Left ventricle myocardium inferior (tissue), 1 donor: Measurements from ENCODE around the gene RWDD1. TPM values are rescaled to one million over a fixed set of nuclear protein-coding genes. Genes with fewer than 3 reads are reported as not detected.

Experiments used
- DNase-seq: peaks from one replicate; pipeline ENCODE4 v3.0.0-alpha.2; 2020
- H3K27ac ChIP-seq: fragments of 200-600 bp; replicated peaks from 2 replicates; pipeline ENCODE4 v1.8.0; 2021
- H3K27me3 ChIP-seq: fragments of 200-600 bp; 2 replicates; pipeline ENCODE4 v1.8.0; 2021; ENCODE audit warnings: low read depth
- H3K36me3 ChIP-seq: fragments of 200-600 bp; 2 replicates; pipeline ENCODE4 v1.8.0; 2021
- H3K4me1 ChIP-seq: fragments of 200-600 bp; 2 replicates; pipeline ENCODE4 v1.8.0; 2021
- H3K4me3 ChIP-seq: fragments of 200-600 bp; 2 replicates; pipeline ENCODE4 v1.8.0; 2021; ENCODE audit warnings: mild to moderate bottlenecking, moderate library complexity
- H3K9me3 ChIP-seq: fragments of 200-600 bp; replicated peaks from 2 replicates; pipeline ENCODE4 v1.8.0; 2021
- CTCF ChIP-seq: fragments of 200-600 bp; IDR thresholded peaks from 2 replicates; pipeline ENCODE4 v1.8.0; 2021; ENCODE audit warnings: antibody characterized with exemption, mild to moderate bottlenecking, borderline replicate concordance
- intact Hi-C: fragments of 100-400 bp; cut with micrococcal nuclease; formaldehyde crosslinking; loops from one replicate; pipeline ENCODE4 v1.11.0; 2022
- total RNA-seq: library from RNA; stranded (reverse); fragmentation: NEBNext Ultra II Directional; extraction: Animal tissue kit (Norgen Biotek cat#: 25700); gene quantifications from one replicate; pipeline ENCODE4 v1.2.1, GENCODE V29; 2021
- donor health status: DM: no; HTN: yes; CAD: no; lungs with severe emphysema.

The RWDD1 gene
- total RNA-seq, 1 donor from 2014 or later, result 73.3 TPM

GRCh38 chr6:116631379-116631990 is 60.2 kb downstream of the RWDD1 start:
- Histone ChIP-seq H3K4me1 (peaks cover 5% of the 10 kb centered on the region), H3K4me3 (no peak overlapping the region)
- DNase-seq, result no peak

GRCh38 chr6:116633685-116634084 is 62.4 kb downstream of the RWDD1 start:
- no peak overlapping the region for H3K4me3 ChIP-seq
- no peaks in the 10 kb centered on the region for H3K9me3 ChIP-seq
- peaks cover 5% of the 10 kb centered on the region for H3K4me1 ChIP-seq
- H3K27me3 ChIP-seq, result no peaks in the 10 kb centered on the region
- no peak for TF ChIP-seq CTCF
- no peak for DNase-seq
- H3K27ac ChIP-seq, result no peak overlapping the region
- peaks cover 9% of the 10 kb centered on the region for H3K36me3 ChIP-seq
- intact Hi-C loops, result no loop called here

More at GRCh38 chr6:116631379-116631990, 60.2 kb downstream of the RWDD1 start:
- peaks cover 6% of the 10 kb centered on the region for H3K36me3 ChIP-seq
- H3K27me3 ChIP-seq, result no peaks in the 10 kb centered on the region
- no peaks in the 10 kb centered on the region for H3K9me3 ChIP-seq
- intact Hi-C loops, result no loop called here
- H3K27ac ChIP-seq, result no peak overlapping the region
- TF ChIP-seq CTCF, result no peak

Other genes starting within 250 kb of the RWDD1 start
- gene DSE, start 200.6 kb upstream of the RWDD1 start, total RNA-seq, result 14.0 TPM
- 1.7 TPM for gene CALHM6, start 110.1 kb upstream of the RWDD1 start, total RNA-seq
- 2.1 TPM for gene CALHM5, start 59.9 kb upstream of the RWDD1 start, total RNA-seq
- not detected for gene TRAPPC3L, start 25.8 kb upstream of the RWDD1 start, total RNA-seq
- not detected for gene CALHM4, start 17.8 kb upstream of the RWDD1 start, total RNA-seq
- not detected for gene RSPH4A, start 45.0 kb downstream of the RWDD1 start, total RNA-seq
- gene ZUP1, start 97.3 kb downstream of the RWDD1 start, total RNA-seq, result 3.1 TPM
- 7.8 TPM for gene KPNA5, start 109.7 kb downstream of the RWDD1 start, total RNA-seq
- 3.5 TPM for gene FAM162B, start 194.2 kb downstream of the RWDD1 start, total RNA-seq